ENCODE data around the gene SRPK2. TPM values are rescaled to one million over a fixed set of nuclear protein-coding genes. Genes with fewer than 3 reads are reported as not detected.

SRPK2 gene
- total RNA-seq, 4 donors from 2014 or later: 21.5 to 35.1 (median 29.2) TPM

DNA sequence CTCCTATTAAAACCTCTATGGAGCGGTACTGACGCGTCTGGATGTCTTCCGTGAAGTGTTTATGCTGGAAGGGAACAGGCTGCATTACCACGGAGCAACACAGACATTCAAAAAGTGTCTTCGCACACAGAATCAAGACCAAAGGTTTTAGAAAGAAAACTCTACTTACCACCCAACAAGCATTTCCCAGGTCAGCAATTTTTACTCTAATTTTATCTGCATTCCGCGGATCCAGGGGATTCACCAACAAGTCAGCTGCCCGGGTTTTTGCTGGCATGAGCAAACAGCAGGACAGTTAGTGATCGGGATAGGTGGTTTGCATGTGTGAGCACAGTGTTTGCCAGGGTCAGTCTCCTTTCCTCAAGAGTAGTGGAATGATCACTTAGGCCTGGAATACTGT, 255.9 kb downstream of the SRPK2 start:
- Histone ChIP-seq H3K27me3 (no peaks in the 10 kb centered on the region), H3K9me3 (no peaks in the 10 kb centered on the region), H3K4me1 (no peaks in the 10 kb centered on the region), H3K4me3 (no peak overlapping the region), H3K27ac (no peak overlapping the region), H3K36me3 (peaks cover 0 to 82% (median 13%) of the 10 kb centered on the region in 3 donors)
- no peak for DNase-seq
- no peak for TF ChIP-seq POLR2A (IDR thresholded peaks at IDR 0.05)
- TF ChIP-seq CTCF (IDR thresholded peaks at IDR 0.05): no peak
- 93 to 95% methylated on average over 10 of the region's 10 CpGs for WGBS, 2 donors
- intact Hi-C loops (cut with DNase I): no loop called here

DNA sequence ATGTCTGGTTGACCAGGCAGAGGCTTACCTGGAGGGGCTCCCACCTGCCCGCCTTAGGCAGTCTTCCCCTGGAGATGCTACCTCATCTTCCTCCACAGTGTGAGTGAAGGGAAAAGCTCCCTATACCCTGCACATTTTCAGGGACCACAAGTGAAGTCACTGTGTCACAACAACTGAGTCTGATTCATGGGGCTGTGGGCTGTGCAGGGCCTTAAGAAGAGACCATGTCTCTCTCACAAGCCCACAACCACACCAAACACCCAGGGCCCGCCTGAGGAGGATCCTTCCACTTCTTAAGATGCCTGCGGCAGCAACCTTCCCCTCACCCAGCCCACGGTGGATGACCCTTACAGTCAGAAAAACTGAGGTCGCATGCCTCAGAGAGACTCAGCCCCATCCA, 256.4 kb downstream of the SRPK2 start:
- DNase-seq: no peak
- H3K4me3 ChIP-seq: no peak overlapping the region
- WGBS, 2 donors: 87% methylated on average over 5 of the region's 5 CpGs; no CpG with 5 or more reads in 1 of the 2 donors
- no peak overlapping the region for H3K27ac ChIP-seq
- intact Hi-C loops (cut with DNase I): no loop called here
- H3K27me3 ChIP-seq: no peaks in the 10 kb centered on the region
- no peaks in the 10 kb centered on the region for H3K4me1 ChIP-seq
- peaks cover 0 to 77% (median 13%) of the 10 kb centered on the region in 3 donors for H3K36me3 ChIP-seq
- no peaks in the 10 kb centered on the region for H3K9me3 ChIP-seq
- no peak for TF ChIP-seq POLR2A (IDR thresholded peaks at IDR 0.05)

DNA sequence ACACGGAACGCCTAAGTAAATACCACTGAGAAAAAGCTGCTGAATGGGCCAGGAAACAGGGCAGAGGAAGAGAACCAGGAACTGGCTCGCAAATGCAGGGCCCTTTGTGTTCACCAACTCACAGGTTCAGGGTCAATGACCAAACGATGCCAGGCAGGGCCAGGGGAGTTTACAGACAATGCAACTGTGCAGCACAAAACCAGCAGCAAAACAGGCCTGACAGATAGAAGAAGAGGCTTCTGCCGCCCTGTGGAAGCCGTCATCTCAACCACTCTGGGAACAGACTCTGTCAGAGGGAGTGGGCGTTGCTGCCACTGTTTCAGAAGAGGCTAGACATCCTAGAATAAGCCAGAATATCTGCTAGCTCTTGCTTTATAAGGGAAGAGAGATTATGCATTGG, 256.8 kb downstream of the SRPK2 start:
- 64 to 78% methylated on average over 4 to 7 of the region's 7 CpGs for WGBS, 2 donors
- no peak for TF ChIP-seq POLR2A (IDR thresholded peaks at IDR 0.05)
- TF ChIP-seq CTCF (IDR thresholded peaks at IDR 0.05): no peak
- Histone ChIP-seq H3K4me3 (no peak overlapping the region), H3K4me1 (no peaks in the 10 kb centered on the region), H3K9me3 (no peaks in the 10 kb centered on the region), H3K27me3 (no peaks in the 10 kb centered on the region), H3K27ac (no peak overlapping the region), H3K36me3 (peaks cover 0 to 72% (median 13%) of the 10 kb centered on the region in 3 donors)
- no peak for DNase-seq
- intact Hi-C loops (cut with DNase I): no loop called here

GRCh38 chr7:105131033-105131656, 257.6 kb downstream of the SRPK2 start:
- 86 to 89% methylated on average over 12 of the region's 12 CpGs for WGBS, 2 donors
- TF ChIP-seq CTCF (IDR thresholded peaks at IDR 0.05) (no peak), POLR2A (IDR thresholded peaks at IDR 0.05) (no peak)

DNA sequence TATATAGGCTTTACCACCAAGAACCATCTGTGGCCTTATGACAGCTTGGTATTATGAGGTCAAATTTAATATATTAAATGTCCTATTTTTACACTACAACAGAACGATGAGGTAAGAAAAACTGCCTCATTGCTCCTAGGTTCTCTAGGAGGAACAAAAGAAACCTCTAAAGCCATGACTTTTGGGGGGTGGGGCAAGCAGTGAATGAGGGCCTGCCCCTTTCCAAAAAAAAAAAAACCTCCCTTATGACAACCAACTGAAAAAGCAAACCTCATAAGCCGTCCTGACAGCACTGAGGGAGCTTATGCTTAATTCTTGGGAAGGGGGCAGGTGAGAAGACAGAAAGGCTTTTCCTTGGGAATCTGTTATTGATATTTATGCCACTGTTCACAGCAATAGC, 258.1 kb downstream of the SRPK2 start:
- 78 to 84% methylated on average over 2 of the region's 2 CpGs for WGBS, 2 donors
- Histone ChIP-seq H3K4me3 (no peak overlapping the region), H3K27ac (no peak overlapping the region), H3K9me3 (no peaks in the 10 kb centered on the region), H3K4me1 (no peaks in the 10 kb centered on the region), H3K36me3 (peaks cover 9 to 72% (median 13%) of the 10 kb centered on the region in 3 donors), H3K27me3 (no peaks in the 10 kb centered on the region)
- intact Hi-C loops (cut with DNase I): no loop called here
- TF ChIP-seq POLR2A (IDR thresholded peaks at IDR 0.05) (no peak), CTCF (IDR thresholded peaks at IDR 0.05) (no peak)
- DNase-seq: no peak

More at GRCh38 chr7:105131033-105131656, 257.6 kb downstream of the SRPK2 start:
- Histone ChIP-seq H3K4me1 (no peaks in the 10 kb centered on the region), H3K36me3 (peaks cover 5 to 72% (median 13%) of the 10 kb centered on the region in 3 donors), H3K9me3 (no peaks in the 10 kb centered on the region), H3K27ac (no peak overlapping the region), H3K4me3 (no peak overlapping the region), H3K27me3 (no peaks in the 10 kb centered on the region)
- intact Hi-C loops (cut with DNase I): no loop called here
- no peak for DNase-seq
